H1 (cell line): ENCODE measurements around the gene ZNF521. TPM values are rescaled to one million over a fixed set of nuclear protein-coding genes. Genes with fewer than 3 reads are reported as not detected.

Experiments used
- BACH1 ChIP-seq: IDR thresholded peaks from 2 replicates; pipeline ENCODE4 v1.6.1; 2012; ENCODE audit warnings: low read length, improper control_type of control experiment
- CREB1 ChIP-seq: IDR thresholded peaks from 2 replicates; pipeline ENCODE4 v1.6.1; 2012; ENCODE audit warnings: inconsistent platforms
- GABPA ChIP-seq: IDR thresholded peaks from 2 replicates; pipeline ENCODE4 v1.6.1; 2011; ENCODE audit warnings: mild to moderate bottlenecking, low read length, moderate library complexity, borderline replicate concordance; ENCODE audit not compliant: insufficient read depth
- NRF1 ChIP-seq: IDR thresholded peaks from 2 replicates; pipeline ENCODE4 v1.6.1; 2011; ENCODE audit warnings: mild to moderate bottlenecking, low read depth, low read length, improper control_type of control experiment
- RAD21 ChIP-seq, 2 experiments: IDR thresholded peaks in 1 of 2; conservative IDR thresholded peaks in 1 of 2; 2 replicates each; pipeline ENCODE4 v1.6.1; 2011; ENCODE audit warnings: low read depth in 2 of 2, low read length in 2 of 2, improper control_type of control experiment in 1 of 2, inconsistent platforms in 1 of 2, mild to moderate bottlenecking in 1 of 2, moderate library complexity in 1 of 2
- RFX5 ChIP-seq: IDR thresholded peaks from 2 replicates; pipeline ENCODE4 v1.6.1; 2011; ENCODE audit warnings: low read depth, low read length, improper control_type of control experiment, borderline replicate concordance
- RNF2 ChIP-seq: fragments of 200-900, 300-1000 bp; sonication (generic); IDR thresholded peaks from 2 replicates; pipeline ENCODE4 v1.7.1; 2016; ENCODE audit warnings: borderline replicate concordance, low read depth, mild to moderate bottlenecking, antibody characterized with exemption, low read length; ENCODE audit not compliant: poor library complexity, severe bottlenecking; ENCODE audit errors: missing control alignments
- RXRA ChIP-seq: IDR thresholded peaks from 2 replicates; pipeline ENCODE4 v1.6.1; 2011; ENCODE audit warnings: low read depth, mild to moderate bottlenecking, low read length, moderate library complexity; ENCODE audit not compliant: insufficient read depth
- SAP30 ChIP-seq: fragments of 300-600 bp; sonication (generic); IDR thresholded peaks from 2 replicates; pipeline ENCODE4 v1.7.1; 2012; ENCODE audit warnings: low read length, moderate library complexity, mild to moderate bottlenecking, inconsistent platforms; ENCODE audit not compliant: insufficient read depth, insufficient replicate concordance
- SP1 ChIP-seq: IDR thresholded peaks from 2 replicates; pipeline ENCODE4 v1.6.1; 2011; ENCODE audit warnings: low read depth, low read length
- polyA plus RNA-seq, 7 experiments: library from polyadenylated mRNA; depleted of rRNA in 3 of 7; stranded (reverse) in 5 of 7; unstranded in 2 of 7; fragments of >200 nt in 5 of 7; fragments of 200-250 nt in 2 of 7; gene quantifications; 1 replicate in 5 of 7; 2 replicates in 1 of 7; 4 replicates in 1 of 7; pipeline versions ENCODE4 v1.2.1 to v1.2.3, GENCODE V29; 2011 to 2013; ENCODE audit warnings: missing spikeins in 2 of 7, mixed read lengths in 2 of 7
- total RNA-seq: library from RNA; stranded (reverse); fragmentation: NEBNext Ultra II Directional; extraction: Animal tissue kit (Norgen Biotek cat#: 25700); gene quantifications from 2 replicates; pipeline ENCODE4 v1.2.1, GENCODE V29; 2021
- TF ChIP-seq, protein P1 (sequence below): fragments of 300-600 bp; sonication (generic); IDR thresholded peaks from 2 replicates; pipeline ENCODE4 v1.7.1; 2012; ENCODE audit warnings: low read length, moderate library complexity, mild to moderate bottlenecking, inconsistent platforms; ENCODE audit not compliant: insufficient replicate concordance

ZNF521 gene
- total and polyA plus RNA-seq, 2 of the 8 experiments (the other 6 are each of a cell fraction or from before 2014, with no cell fraction given): 9.5 to 15.8 TPM

DNA sequence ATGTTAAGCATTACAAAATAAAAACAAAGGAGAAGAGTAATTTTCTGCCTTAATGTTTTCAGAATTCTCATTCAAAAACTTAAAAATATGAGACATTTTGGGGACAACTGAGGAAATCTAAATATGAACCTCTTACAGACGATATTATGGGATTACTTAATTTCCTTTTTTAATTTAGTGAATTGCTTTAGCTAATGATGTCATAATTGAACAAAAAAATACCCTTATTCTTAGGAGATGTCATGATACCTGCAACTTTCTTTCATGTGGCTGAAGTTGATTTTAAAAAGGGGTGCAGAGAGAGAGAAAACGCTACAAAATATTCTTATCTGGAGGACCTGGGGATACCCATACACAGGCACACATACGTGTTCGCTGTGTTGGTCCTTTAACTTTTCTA, 129.3 kb downstream of the ZNF521 start (continued):
- TF ChIP-seq, protein P1, sequence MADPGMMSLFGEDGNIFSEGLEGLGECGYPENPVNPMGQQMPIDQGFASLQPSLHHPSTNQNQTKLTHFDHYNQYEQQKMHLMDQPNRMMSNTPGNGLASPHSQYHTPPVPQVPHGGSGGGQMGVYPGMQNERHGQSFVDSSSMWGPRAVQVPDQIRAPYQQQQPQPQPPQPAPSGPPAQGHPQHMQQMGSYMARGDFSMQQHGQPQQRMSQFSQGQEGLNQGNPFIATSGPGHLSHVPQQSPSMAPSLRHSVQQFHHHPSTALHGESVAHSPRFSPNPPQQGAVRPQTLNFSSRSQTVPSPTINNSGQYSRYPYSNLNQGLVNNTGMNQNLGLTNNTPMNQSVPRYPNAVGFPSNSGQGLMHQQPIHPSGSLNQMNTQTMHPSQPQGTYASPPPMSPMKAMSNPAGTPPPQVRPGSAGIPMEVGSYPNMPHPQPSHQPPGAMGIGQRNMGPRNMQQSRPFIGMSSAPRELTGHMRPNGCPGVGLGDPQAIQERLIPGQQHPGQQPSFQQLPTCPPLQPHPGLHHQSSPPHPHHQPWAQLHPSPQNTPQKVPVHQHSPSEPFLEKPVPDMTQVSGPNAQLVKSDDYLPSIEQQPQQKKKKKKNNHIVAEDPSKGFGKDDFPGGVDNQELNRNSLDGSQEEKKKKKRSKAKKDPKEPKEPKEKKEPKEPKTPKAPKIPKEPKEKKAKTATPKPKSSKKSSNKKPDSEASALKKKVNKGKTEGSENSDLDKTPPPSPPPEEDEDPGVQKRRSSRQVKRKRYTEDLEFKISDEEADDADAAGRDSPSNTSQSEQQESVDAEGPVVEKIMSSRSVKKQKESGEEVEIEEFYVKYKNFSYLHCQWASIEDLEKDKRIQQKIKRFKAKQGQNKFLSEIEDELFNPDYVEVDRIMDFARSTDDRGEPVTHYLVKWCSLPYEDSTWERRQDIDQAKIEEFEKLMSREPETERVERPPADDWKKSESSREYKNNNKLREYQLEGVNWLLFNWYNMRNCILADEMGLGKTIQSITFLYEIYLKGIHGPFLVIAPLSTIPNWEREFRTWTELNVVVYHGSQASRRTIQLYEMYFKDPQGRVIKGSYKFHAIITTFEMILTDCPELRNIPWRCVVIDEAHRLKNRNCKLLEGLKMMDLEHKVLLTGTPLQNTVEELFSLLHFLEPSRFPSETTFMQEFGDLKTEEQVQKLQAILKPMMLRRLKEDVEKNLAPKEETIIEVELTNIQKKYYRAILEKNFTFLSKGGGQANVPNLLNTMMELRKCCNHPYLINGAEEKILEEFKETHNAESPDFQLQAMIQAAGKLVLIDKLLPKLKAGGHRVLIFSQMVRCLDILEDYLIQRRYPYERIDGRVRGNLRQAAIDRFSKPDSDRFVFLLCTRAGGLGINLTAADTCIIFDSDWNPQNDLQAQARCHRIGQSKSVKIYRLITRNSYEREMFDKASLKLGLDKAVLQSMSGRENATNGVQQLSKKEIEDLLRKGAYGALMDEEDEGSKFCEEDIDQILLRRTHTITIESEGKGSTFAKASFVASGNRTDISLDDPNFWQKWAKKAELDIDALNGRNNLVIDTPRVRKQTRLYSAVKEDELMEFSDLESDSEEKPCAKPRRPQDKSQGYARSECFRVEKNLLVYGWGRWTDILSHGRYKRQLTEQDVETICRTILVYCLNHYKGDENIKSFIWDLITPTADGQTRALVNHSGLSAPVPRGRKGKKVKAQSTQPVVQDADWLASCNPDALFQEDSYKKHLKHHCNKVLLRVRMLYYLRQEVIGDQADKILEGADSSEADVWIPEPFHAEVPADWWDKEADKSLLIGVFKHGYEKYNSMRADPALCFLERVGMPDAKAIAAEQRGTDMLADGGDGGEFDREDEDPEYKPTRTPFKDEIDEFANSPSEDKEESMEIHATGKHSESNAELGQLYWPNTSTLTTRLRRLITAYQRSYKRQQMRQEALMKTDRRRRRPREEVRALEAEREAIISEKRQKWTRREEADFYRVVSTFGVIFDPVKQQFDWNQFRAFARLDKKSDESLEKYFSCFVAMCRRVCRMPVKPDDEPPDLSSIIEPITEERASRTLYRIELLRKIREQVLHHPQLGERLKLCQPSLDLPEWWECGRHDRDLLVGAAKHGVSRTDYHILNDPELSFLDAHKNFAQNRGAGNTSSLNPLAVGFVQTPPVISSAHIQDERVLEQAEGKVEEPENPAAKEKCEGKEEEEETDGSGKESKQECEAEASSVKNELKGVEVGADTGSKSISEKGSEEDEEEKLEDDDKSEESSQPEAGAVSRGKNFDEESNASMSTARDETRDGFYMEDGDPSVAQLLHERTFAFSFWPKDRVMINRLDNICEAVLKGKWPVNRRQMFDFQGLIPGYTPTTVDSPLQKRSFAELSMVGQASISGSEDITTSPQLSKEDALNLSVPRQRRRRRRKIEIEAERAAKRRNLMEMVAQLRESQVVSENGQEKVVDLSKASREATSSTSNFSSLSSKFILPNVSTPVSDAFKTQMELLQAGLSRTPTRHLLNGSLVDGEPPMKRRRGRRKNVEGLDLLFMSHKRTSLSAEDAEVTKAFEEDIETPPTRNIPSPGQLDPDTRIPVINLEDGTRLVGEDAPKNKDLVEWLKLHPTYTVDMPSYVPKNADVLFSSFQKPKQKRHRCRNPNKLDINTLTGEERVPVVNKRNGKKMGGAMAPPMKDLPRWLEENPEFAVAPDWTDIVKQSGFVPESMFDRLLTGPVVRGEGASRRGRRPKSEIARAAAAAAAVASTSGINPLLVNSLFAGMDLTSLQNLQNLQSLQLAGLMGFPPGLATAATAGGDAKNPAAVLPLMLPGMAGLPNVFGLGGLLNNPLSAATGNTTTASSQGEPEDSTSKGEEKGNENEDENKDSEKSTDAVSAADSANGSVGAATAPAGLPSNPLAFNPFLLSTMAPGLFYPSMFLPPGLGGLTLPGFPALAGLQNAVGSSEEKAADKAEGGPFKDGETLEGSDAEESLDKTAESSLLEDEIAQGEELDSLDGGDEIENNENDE: no peak
- TF ChIP-seq SP1 (no peak), SAP30 (no peak), RXRA (no peak), RNF2 (no peak), NRF1 (no peak), RAD21 (IDR thresholded peaks at IDR 0.05 in 1 of 2, conservative IDR thresholded peaks at IDR 0.05 in 1 of 2; ENCODE audit: low read depth in 2 of 2, low read length in 2 of 2) (no peak), BACH1 (no peak), GABPA (no peak), RFX5 (no peak), CREB1 (no peak)
